GM12801 (cell line): ENCODE data around the gene LSR.

ENCODE experiments used
- TF ChIP-seq, protein P1 (sequence below): IDR thresholded peaks from one replicate; pipeline ENCODE4 v1.5.1; 2011; ENCODE audit warnings: control low read depth; ENCODE audit not compliant: insufficient read length; ENCODE audit errors: extremely low read depth

Gene LSR

DNA sequence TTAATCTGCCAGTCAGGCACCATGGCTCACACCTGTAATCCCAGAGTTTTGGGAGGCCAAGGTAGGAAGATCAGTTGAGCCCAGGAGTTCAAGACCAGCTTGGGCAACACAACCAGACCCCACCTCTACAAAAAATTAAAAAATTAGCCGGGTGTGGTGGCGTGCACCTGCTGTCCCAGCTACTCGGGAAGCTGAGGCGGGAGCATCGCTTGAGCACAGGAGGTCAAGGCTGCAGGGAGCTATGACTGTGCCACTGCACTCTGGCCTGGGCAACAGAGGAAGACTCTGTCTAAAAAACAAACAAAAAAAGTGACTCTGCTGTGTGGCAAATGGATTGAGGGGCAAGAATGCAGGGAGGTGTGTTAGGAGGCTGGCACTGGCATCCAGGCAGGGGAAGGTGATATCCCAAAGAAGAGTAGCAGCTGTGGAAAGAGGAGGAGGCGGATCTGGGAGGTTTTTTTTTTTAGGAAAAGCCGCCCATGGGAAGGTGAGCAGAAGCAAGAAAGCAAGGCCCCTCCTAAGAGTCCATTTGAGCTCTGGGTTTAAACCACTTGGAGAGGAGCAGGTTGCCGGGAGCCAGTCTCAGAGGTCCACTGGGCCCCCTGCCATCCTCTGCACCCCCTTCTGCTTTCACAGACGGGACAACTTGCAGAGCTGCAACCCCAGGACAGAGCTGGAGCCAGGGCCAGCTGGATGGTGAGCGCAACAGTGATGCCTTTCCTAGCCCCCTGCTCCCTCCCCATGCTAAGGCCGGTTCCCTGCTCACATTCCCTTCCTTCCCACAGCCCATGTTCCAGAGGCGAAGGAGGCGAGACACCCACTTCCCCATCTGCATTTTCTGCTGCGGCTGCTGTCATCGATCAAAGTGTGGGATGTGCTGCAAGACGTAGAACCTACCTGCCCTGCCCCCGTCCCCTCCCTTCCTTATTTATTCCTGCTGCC is 35.6 kb downstream of the LSR start:
- TF ChIP-seq, protein P1, sequence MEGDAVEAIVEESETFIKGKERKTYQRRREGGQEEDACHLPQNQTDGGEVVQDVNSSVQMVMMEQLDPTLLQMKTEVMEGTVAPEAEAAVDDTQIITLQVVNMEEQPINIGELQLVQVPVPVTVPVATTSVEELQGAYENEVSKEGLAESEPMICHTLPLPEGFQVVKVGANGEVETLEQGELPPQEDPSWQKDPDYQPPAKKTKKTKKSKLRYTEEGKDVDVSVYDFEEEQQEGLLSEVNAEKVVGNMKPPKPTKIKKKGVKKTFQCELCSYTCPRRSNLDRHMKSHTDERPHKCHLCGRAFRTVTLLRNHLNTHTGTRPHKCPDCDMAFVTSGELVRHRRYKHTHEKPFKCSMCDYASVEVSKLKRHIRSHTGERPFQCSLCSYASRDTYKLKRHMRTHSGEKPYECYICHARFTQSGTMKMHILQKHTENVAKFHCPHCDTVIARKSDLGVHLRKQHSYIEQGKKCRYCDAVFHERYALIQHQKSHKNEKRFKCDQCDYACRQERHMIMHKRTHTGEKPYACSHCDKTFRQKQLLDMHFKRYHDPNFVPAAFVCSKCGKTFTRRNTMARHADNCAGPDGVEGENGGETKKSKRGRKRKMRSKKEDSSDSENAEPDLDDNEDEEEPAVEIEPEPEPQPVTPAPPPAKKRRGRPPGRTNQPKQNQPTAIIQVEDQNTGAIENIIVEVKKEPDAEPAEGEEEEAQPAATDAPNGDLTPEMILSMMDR: no peak

DNA sequence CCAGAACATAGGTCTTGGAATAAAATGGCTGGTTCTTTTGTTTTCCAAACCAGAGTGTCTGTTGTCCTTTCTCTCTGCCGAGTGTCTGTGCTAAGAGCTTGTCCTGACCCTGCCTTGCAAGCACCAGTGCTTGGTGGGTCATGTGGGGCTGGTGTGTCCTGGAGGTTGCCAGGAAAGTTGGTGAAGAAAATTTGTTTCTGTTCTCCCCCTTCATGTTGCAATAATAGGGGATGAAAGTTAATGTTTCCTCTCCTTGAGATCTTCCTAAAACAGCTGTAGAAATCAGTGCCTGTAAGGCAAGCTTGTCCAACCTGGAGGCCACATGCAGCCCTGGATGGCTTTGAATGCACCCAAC is 36.3 kb downstream of the LSR start:
- TF ChIP-seq, protein P1: no peak

- TF ChIP-seq, protein P1: no peak
These were observed 38.9 kb downstream of the LSR start for GRCh38 chr19:35287713-35288112.

GRCh38 chr19:35288331-35288730 is 39.5 kb downstream of the LSR start:
- TF ChIP-seq, protein P1: no peak

GRCh38 chr19:35288906-35289305 is 40.1 kb downstream of the LSR start:
- TF ChIP-seq, protein P1: no peak

DNA sequence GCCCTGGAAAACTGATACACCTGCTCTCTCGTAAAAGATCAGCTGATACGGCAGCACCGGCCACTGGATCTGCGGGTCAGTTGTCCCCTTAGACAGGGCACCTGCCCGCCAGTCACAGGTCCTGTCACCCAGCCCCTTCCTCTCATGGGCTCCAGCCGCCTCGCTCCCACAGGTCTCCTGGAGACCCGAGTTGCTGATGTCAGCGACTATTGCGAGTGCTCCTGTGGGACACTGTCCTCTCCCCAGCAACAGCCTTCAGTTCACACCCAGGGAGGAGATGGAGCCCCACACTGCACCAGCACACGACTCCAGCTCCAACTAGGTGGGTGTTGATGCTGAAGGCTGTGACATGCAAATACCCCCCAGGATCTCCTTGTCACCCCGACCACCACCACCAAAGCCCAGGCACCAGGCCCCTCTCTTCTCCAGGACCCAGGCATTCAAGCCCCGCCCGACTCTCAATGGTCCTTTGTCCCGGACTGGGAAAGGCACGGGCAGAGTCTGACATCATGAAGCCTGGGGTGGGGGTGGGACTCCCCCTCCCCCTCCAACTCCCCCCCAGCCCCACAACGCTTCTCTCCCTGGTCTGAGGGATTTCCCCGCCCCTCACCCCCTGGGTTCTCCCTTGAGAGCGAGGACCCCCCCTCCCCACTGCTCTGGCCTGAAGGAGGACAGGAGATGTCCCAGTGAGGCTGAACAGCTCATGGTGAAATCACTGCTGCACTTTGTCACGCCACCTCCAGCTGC is 41.8 kb downstream of the LSR start:
- TF ChIP-seq, protein P1: no peak

DNA sequence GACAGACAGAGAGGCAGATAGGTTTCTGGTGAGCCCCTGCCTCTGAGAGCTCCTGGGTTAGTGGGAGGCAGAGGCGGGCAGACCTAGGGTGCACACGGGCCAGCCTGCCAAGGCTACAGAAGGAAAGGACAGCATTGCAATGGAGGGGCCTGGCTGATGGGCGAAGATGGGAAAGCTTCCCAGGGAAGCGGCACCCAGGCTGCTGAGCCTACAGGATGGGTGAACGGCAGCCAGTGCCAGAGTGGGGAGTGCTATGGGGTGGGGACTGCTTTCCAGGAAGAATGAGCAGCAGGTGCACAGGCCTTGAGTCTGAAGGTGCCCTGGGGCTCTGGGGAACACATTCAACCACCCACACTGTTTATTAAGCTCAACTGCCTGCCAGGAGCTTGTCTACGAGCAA is 42.5 kb downstream of the LSR start:
- TF ChIP-seq, protein P1: no peak
